OCI-LY7 (cell line): Measurements from ENCODE around the gene GTF3C1.

Source experiments
- CTCF ChIP-seq: fragments of 200-600 bp; sonication (generic); conservative IDR thresholded peaks from 2 replicates; pipeline ENCODE4 v1.5.1; 2014; ENCODE audit warnings: mild to moderate bottlenecking, antibody characterized with exemption, low read length, moderate library complexity, mixed read lengths
- EZH2phosphoT487 ChIP-seq: fragments of 200-600 bp; sonication (generic); IDR thresholded peaks from 2 replicates; pipeline ENCODE4 v1.6.1; 2018; ENCODE audit warnings: low read depth, borderline replicate concordance, mild to moderate bottlenecking, mixed run types, antibody characterized with exemption, low read length, moderate library complexity, mixed read lengths

- TF ChIP-seq CTCF (no peak), EZH2phosphoT487 (no peak)
These were observed 117.2 kb downstream of the GTF3C1 start for GRCh38 chr16:27432558-27432957.
